NCI-H748 (cell line): Measurements from ENCODE around the gene U2AF2.

Experiments
- DNase-seq: peaks from one replicate; lab custom pipeline; 2025; ENCODE audit not compliant: unreplicated experiment; lab: John Stamatoyannopoulos, UW

The U2AF2 gene

GRCh38 chr19:55654868-55655647 is at the start of gene U2AF2:
Gene U2AF2 (plus strand): TSS chr19:55655035. CDS start chr19:55655105, 70 bp downstream.
- peak; percentile 96 for DNase-seq

- peak; percentile 99 for DNase-seq
Observed at GRCh38 chr19:55605207-55605636, 49.6 kb upstream of the U2AF2 start.

- DNase-seq: peak; percentile 87
Observed at GRCh38 chr19:55605637-55606470, 49.0 kb upstream of the U2AF2 start, which contains the start of gene ZNF865. Gene ZNF865 (plus strand): TSS chr19:55605647. CDS start chr19:55613619, 7,972 bp downstream.

GRCh38 chr19:55606471-55606787 is 48.4 kb upstream of the U2AF2 start:
- DNase-seq: no peak

GRCh38 chr19:55606817-55607216 is 48.0 kb upstream of the U2AF2 start:
- no peak for DNase-seq

GRCh38 chr19:55609326-55609725 is 45.5 kb upstream of the U2AF2 start:
- no peak for DNase-seq

GRCh38 chr19:55611300-55611982 is 43.4 kb upstream of the U2AF2 start:
- no peak for DNase-seq

- DNase-seq: no peak
Observed at GRCh38 chr19:55611983-55612645, 42.7 kb upstream of the U2AF2 start.

GRCh38 chr19:55613396-55613795 is 41.4 kb upstream of the U2AF2 start:
- no peak for DNase-seq

GRCh38 chr19:55613930-55614710 is 40.7 kb upstream of the U2AF2 start:
- no peak for DNase-seq

GRCh38 chr19:55614711-55615542 is 39.9 kb upstream of the U2AF2 start:
- DNase-seq: no peak

- no peak for DNase-seq
Observed at GRCh38 chr19:55615543-55616394, 39.1 kb upstream of the U2AF2 start.

- no peak for DNase-seq
Observed at GRCh38 chr19:55616395-55616875, 38.4 kb upstream of the U2AF2 start.

- no peak for DNase-seq
Observed at GRCh38 chr19:55617426-55617825, 37.4 kb upstream of the U2AF2 start.

- DNase-seq: no peak
Observed at GRCh38 chr19:55618426-55618825, 36.4 kb upstream of the U2AF2 start.

GRCh38 chr19:55619286-55619685 is 35.5 kb upstream of the U2AF2 start:
- no peak for DNase-seq

- DNase-seq: no peak
Observed at GRCh38 chr19:55620410-55621204, 34.2 kb upstream of the U2AF2 start.
